GM21723 (cell line): Measurements from ENCODE around the gene A2M.

ENCODE experiments used
- ATAC-seq: cut with Tn5 transposase; IDR thresholded peaks from one replicate; pipeline ENCODE4 v1.9.1; 2021; ENCODE audit warnings: mild to moderate bottlenecking, moderate library complexity; ENCODE audit not compliant: unreplicated experiment

The A2M gene

DNA sequence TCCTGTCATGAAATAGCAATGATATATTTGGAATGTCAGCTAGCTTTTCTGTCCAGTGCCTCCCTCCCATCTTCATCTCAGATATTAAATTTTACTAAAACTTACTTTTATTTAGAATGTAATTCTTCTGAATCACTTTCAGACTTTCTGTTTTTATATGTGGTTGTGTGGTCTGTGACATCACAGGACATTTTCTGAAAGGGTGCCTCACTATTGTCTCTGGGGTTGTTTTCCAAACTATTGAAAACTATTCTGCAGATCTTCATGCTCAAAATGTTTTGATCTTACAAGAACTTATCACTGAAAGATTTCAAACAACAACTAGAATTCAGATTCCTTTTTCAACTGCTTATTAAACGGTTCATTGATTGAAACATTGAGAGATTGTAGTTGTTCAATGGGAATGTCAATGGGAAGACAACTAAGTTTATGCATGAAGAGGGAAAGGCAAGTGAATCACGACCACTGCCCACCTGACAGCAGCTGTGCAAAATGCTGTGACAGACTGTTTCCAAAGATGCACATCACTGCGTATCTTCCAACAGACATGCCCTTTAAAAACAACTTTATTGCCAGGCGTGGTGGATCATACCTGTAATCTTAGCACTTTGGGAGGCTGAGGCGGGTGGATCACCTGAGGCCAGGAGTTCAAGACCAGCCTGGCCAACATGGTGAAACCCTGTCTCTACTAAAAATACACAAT, 75.1 kb downstream of the A2M start:
- ATAC-seq = no peak

DNA sequence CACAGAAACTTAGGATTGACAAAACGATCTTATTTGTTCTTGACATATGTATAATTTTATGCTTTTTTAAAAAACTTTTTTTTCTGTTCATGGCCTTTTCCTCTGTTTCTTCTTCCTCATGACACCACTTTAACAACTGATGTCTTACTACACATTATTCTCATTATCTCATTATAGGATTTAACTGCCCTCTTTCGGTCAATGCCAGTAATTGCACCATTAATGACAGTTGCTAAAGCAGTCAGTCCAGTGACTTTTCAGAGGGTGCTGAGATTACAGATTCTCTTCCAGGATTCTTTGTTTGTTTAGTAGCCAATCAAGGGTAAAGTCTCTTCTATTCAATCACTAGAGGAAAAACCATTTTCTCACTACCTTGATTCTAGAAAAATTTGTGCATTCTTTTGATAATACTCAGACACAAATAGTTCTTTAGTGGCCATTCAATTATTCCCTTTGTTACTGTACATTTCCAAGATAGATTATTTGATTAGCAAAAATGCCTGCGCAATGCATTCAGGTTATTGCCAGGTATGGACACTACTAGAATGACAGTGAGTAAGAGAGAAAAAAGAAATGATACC, 76.2 kb downstream of the A2M start:
- no peak for ATAC-seq

DNA sequence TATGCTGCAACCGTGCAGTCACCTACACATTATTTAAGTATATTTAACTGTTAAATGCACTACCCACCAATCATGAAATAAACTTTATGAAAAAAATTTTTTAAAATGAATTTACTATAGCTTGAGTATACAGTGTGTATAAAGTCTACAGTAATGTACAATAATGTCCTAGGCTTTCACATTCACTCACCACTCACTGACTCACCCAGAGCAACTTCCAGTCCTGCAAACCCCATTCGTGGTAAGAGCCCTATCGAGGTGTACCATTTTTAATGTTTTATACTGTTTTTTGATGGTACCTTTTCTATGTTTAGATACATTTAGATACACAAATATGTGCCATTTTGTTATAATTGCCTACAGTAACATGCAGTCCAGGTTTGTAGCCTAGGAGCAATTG, 78.3 kb downstream of the A2M start:
- no peak for ATAC-seq

DNA sequence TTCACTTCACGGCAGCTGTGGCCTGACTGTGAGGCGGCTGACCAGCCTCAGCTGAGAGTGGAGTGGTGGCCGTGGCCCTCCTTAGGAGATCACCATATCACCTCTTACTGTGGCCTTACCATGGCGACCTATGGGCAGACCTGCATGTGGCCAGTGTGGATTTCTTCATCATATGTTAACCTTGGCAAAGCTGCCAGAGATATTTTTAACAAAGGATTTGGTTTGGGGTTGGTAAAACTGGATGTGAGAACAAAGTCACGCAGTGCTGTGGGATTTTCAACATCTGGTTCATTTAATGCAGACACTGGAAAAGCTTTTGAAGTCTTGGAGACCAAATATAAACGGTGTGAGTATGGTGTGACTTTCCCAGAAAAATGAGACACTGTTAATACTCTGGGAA, 79.5 kb downstream of the A2M start:
- no peak for ATAC-seq

DNA sequence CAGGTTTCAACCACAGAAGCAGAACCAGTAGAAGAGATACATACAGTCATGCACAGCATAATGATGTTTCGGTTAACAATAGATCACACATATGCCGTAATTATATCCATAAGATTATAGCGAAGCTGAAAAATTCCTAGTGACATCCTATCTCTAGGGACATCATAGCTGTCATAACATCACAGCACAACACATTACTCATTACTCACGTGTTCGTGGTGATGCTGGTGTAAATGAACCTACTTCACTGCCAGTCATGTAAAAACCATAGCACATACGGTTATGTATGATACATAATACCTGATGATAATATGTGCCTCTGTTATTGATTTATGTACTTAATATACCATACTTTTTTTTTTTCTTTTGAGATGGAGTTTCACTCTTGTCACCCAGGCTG, 81.6 kb downstream of the A2M start:
- ATAC-seq = no peak

DNA sequence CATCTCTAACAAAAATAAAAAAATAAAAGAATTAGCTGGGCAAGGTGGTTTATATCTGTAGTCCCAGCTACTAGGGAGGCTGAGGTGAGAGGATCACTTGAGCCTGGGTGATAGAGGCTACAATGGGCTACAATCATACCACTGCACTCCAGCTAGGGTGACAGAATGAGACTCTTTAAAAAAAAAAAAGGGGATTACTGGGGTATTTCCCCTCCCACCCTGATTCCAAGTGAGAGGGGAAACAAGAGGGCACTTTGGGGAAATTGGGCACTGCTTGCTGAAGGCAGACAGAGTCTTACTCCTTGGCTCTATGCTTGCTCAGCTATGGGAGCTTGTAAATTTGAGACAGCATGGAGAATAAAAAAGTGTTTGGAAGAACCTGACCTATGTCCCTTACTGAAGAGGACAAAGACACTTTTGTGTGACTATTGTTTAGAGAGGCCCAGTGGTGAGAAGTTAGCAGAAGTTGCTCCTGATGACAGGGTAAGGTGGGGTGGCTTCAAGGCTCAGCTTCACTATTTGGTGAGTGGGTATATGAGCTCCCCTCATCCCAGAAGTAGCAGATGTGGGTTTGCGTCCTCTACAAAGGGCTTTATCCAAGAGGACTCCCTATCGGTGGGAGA, 82.3 kb downstream of the A2M start:
- no peak for ATAC-seq

DNA sequence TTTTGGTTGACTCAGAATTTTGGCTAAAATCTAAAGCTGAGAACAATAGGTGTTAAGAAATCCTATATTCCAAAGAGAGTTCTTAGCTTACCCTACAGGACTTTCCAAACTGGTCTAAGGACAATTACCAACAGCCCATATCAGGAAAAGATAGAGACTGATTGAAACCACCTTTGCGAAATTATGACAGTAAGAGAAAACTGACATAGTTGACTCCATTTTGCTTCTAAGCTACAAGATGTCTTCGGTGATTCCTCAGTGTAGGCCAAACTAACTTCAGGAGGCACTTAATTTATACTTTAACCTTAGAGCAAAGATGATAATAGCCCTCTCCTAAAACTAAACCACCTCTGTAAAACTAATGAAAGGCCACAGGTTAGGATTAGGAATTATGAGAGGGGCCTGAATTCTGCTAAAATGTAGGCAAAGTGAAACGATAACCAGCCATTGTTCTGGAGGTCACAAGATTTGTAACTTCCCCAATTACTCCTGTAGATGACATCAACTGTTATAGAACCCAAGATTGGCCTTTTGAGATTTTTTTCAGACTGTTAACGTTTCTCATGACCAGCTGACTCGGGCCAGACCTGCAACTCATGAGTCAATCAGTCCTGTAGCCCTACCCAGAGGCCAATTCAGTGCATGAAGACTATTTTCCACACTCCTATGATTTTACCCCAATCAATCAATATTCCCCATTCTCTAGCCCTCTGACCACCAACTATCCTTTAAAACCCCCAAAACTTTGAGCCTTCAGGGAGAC, 83.3 kb downstream of the A2M start:
- no peak for ATAC-seq

DNA sequence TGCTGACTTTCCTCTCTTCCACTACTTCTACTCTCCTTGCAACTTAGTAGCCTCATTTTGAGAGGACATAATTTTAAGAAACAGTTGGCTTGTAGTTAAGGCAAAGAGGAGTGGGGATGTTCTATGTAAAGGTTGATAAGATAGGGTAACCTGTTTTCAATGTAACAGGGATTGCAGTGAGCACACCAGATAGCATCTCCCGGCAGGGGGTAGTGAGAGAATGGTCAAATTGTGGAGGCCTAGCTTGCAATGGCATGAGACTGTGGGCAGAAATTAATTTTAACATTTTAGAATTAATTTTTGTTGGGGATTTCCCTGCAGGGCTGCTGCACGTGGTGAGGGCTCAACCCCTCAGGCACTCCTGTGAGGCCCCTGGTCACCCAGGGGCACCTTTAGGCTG, 84.9 kb downstream of the A2M start:
- no peak for ATAC-seq

DNA sequence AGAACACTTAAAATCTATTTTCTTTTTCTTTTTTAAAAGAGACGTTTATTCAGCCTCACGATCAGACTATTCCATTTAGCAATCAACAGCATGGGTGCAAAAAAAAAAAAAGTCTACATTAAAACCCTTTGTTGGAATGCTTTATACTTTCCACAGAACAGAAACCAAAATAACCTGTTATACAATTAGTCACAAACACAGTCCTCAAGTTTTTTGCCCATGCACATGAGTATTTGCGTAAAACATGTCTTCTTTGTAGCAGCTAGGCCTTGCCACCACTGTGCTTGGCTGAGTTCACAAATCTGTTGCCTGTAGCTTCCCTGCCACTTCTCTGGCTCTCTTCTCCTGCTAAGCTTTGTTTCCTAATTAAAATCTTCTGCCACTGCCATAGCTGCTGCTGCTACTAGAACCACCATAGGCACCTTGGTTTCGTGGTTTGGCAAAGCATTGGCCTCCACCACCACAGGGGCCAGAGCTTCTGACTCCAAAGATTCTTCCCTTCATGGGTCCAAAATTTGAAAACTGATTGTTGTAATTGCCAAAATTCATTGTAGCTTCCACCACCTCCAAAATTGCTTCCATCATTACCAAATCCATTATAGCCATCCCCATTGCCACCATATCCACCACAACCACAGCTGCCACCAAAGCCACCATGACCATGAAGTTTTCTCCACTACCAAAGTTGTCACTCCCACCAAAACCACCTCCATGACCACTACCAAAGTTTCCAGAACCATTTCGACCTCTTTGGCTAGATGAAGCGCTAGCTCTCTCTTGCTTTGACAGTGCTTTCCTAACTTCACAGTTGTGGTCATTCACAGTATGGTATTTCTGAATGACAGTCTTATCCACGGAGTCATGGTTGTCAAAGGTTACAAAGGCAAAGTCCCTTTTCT, 88.3 kb downstream of the A2M start:
- ATAC-seq = no peak

DNA sequence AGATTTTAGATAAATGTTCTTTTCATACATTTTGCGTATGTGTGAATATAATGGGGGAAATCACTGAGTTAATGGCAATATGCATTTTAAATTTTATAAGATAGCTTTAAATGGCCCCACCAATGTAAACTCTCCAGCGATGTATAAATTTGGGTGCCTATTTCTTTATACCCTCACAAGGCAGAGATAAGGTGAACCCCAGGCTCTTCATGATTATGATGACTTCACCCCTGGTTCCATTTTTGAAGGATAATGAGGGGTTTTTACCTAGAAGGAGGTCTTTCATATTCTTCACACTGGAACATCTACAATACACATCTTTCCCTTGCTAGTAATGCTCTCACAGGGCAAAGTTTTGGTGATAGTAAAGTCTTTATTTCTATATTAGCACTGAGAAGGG, 91.2 kb downstream of the A2M start:
- ATAC-seq = no peak

DNA sequence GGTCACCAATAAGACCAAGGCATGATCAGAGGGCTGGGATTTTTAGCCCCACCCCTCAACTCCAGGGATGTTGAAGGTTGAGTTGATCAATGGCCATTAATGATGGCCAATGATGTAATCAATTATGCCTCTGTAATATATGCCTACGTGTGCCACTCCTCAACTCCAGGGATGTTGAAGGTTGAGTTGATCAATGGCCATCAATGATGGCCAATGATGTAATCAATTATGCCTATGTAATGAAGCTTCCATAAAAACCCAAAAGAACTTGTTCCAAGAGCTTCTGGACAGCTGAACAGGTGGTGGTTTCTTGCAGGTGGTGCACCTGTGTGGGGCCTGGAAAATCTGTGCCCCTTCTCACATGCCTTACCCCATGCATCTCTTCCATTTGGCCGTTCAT, 93.1 kb downstream of the A2M start:
- ATAC-seq = no peak
